CD4-positive, alpha-beta T cell (primary cell): ENCODE measurements around the gene PHLDA2. TPM values are rescaled to one million over a fixed set of nuclear protein-coding genes. Genes with fewer than 3 reads are reported as not detected.

Source experiments
- ATAC-seq: fragments of 200-7000 bp; cut with Tn5 transposase; one replicate; pipeline ENCODE4 v1.10.0; 2022; ENCODE audit warnings: mild to moderate bottlenecking; ENCODE audit not compliant: poor library complexity
- CTCF ChIA-PET: fragments of 350-600 bp; sonication (Branson Sonifier 250); formaldehyde crosslinking; loops from one replicate; lab custom pipeline; 2021; ENCODE audit warnings: antibody characterized with exemption, inconsistent platforms; lab: Charles Lee
- POLR2A ChIA-PET: fragments of 350-600 bp; sonication (Branson Sonifier 250); formaldehyde crosslinking; loops from one replicate; lab custom pipeline; 2021; ENCODE audit warnings: antibody characterized with exemption, inconsistent platforms; lab: Charles Lee
- DNase-seq, 14 experiments: peaks; one replicate each; pipeline ENCODE4 v3.0.0-alpha.2; 2013 to 2020; ENCODE audit warnings: mixed read lengths in 2 of 14
- H3K27ac ChIP-seq, 2 donors: one replicate each; pipeline versions ENCODE4 v1.5.1 to v1.7.0; 2013; ENCODE audit warnings: low read length in 2 of 2, low read depth in 1 of 2, mild to moderate bottlenecking in 1 of 2
- H3K27me3 ChIP-seq, 2 experiments: 1 replicate in 1 of 2; 2 replicates in 1 of 2; pipeline versions ENCODE4 v1.6.1 to v1.7.0; 2013; ENCODE audit warnings: low read length in 2 of 2, control low read depth in 1 of 2, mild to moderate bottlenecking in 1 of 2, moderate library complexity in 1 of 2; ENCODE audit not compliant: insufficient read depth in 2 of 2, control insufficient read depth in 1 of 2
- H3K36me3 ChIP-seq: one replicate; pipeline ENCODE4 v1.6.1; 2013; ENCODE audit warnings: low read length, control low read depth; ENCODE audit not compliant: insufficient read depth
- H3K4me1 ChIP-seq: one replicate; pipeline ENCODE4 v1.6.1; 2013; ENCODE audit warnings: low read length, control low read depth; ENCODE audit not compliant: insufficient read depth
- H3K4me3 ChIP-seq: one replicate; pipeline ENCODE4 v1.5.1; 2013; ENCODE audit warnings: mild to moderate bottlenecking, low read length, moderate library complexity
- H3K9me3 ChIP-seq, 2 experiments: 1 replicate in 1 of 2; 2 replicates in 1 of 2; pipeline versions ENCODE4 v1.6.1 to v1.7.0; 2013; ENCODE audit warnings: low read length in 2 of 2, mild to moderate bottlenecking in 2 of 2, control low read depth in 1 of 2, moderate library complexity in 1 of 2; ENCODE audit not compliant: control insufficient read depth in 1 of 2, insufficient read depth in 1 of 2
- H3K27ac Mint-ChIP-seq: one replicate; pipeline ENCODE4 v1.8.0; 2020; ENCODE audit warnings: mixed read lengths
- H3K27me3 Mint-ChIP-seq: one replicate; pipeline ENCODE4 v1.8.0; 2021; ENCODE audit warnings: mixed read lengths
- H3K36me3 Mint-ChIP-seq: one replicate; pipeline ENCODE4 v1.8.0; 2021; ENCODE audit warnings: low read depth, mixed read lengths
- H3K4me1 Mint-ChIP-seq: one replicate; pipeline ENCODE4 v1.8.0; 2021; ENCODE audit warnings: low read depth, mixed read lengths
- H3K4me3 Mint-ChIP-seq: one replicate; pipeline ENCODE4 v1.8.0; 2020; ENCODE audit warnings: mild to moderate bottlenecking, mixed read lengths
- H3K9me3 Mint-ChIP-seq: one replicate; pipeline ENCODE4 v1.8.0; 2020; ENCODE audit warnings: mixed read lengths
- CTCF ChIP-seq: fragments of 200-600 bp; IDR thresholded peaks from one replicate; pipeline ENCODE4 v1.8.0; 2022; ENCODE audit warnings: antibody characterized with exemption, mild to moderate bottlenecking
- intact Hi-C, 2 experiments: fragments of 100-400 bp; cut with DNase I in 1 of 2; cut with micrococcal nuclease in 1 of 2; formaldehyde crosslinking; loops; one replicate each; pipeline versions ENCODE4 v1.15.1 to v1.9.0; 2023 to 2025; cut with DNase I, micrococcal nuclease
- total RNA-seq, 174 experiments: library from RNA in 2 of 174; stranded (reverse) in 2 of 174; gene quantifications; one replicate each; pipeline ENCODE4 v1.2.3 and lab custom pipeline; 2021 to 2026

The PHLDA2 gene
- total RNA-seq, 2 experiments from 2014 or later = 1.1 to 1.3 TPM

GRCh38 chr11:2878782-2879181 lies 50.4 kb downstream of the PHLDA2 start:
- H3K27ac Mint-ChIP-seq = no peak overlapping the region
- ChIA-PET CTCF (interaction anchor here (1.4 to 2.1 kb wide), 2 partner anchors 9 to 13 kb away, joined by 6 to 8 read pairs; no protein-coding TSS in a partner anchor), POLR2A (no interaction called here)
- no peaks in the 10 kb centered on the region for H3K9me3 Mint-ChIP-seq
- no peak for DNase-seq
- Histone ChIP-seq H3K27ac (no peak overlapping the region), H3K36me3 (no peaks in the 10 kb centered on the region), H3K4me1 (peaks cover 3% of the 10 kb centered on the region), H3K4me3 (no peak overlapping the region), H3K9me3 (peaks cover 0 to 24% of the 10 kb centered on the region in 2 experiments), H3K27me3 (peaks cover 0 to 4% of the 10 kb centered on the region in 2 experiments)
- H3K27me3 Mint-ChIP-seq = no peaks in the 10 kb centered on the region
- no peaks in the 10 kb centered on the region for H3K4me1 Mint-ChIP-seq
- intact Hi-C loops = no loop called here
- no peak overlapping the region for H3K4me3 Mint-ChIP-seq
- H3K36me3 Mint-ChIP-seq = no peaks in the 10 kb centered on the region
- no peak for TF ChIP-seq CTCF
- no peak for ATAC-seq

Other genes starting within 250 kb of the PHLDA2 start
- gene KCNQ1OT1, start 229.4 kb downstream of the PHLDA2 start, total RNA-seq = under 1 TPM; 0.17 to 0.22 TPM
- gene CDKN1C, start 43.6 kb downstream of the PHLDA2 start, total RNA-seq = 1 to 10 TPM; 1.9 to 2.5 TPM
- gene NAP1L4, start 62.9 kb upstream of the PHLDA2 start, total RNA-seq = 100 to 1,000 TPM; 262 to 285 TPM
- gene CARS1, start 128.0 kb upstream of the PHLDA2 start, total RNA-seq = 10 to 100 TPM; 24.1 to 25.2 TPM
- 1 to 10 TPM; 6.7 to 9.1 TPM for gene OSBPL5, start 235.9 kb upstream of the PHLDA2 start, total RNA-seq